ENCODE results near the gene RPS19.
"Not testable (repeated sequence)": the region's sequence is repeated elsewhere in the genome, so short reads cannot be mapped to it uniquely, and the experiment has no call there.

Gene RPS19

GRCh38 chr19:41869374-41869955 lies 9.4 kb downstream of the RPS19 start:
- H3K79me2 ChIP-seq (ENCODE audit: control insufficient read depth, insufficient read depth, low read length, unreplicated experiment), result peaks cover 22% of the 10 kb centered on the region
- H3K27ac ChIP-seq (ENCODE audit: low read depth, low read length), result no peak overlapping the region
- H3K27me3 ChIP-seq (ENCODE audit: insufficient read depth, low read length), result no peaks in the 10 kb centered on the region
- H2AFZ ChIP-seq (ENCODE audit: low read length, unreplicated experiment), result no peak overlapping the region
- H3K4me1 ChIP-seq (ENCODE audit: control insufficient read depth, insufficient read depth, low read length, unreplicated experiment), result no peaks in the 10 kb centered on the region
- peaks cover 9% of the 10 kb centered on the region for H3K36me3 ChIP-seq (ENCODE audit: insufficient read depth, low read length)
- H3K4me3 ChIP-seq (ENCODE audit: low read depth, low read length), result no peak overlapping the region

DNA sequence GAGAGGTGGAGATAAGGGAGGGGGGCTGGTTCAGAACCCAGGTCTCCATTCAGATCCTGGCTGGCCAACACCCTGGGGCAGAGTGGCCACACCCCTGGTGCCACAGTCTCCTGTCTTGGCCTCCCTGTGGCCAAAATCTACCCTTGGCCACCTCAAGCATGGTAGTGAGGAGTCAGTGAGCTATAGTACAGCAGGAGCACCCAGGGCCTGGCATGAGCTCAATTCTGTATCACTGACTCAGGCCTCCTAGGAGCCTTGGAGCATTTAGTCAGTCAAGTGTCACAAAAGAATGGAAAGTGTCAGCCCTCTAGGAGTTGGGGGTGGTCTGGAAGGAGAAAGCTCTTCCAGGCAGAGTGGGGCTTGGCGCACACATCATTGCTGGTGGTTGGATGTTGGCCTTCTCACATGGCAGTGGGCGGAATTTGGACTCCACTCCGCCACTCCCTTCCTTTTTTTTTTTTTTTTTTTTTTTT lies 10.4 kb downstream of the RPS19 start:
- H3K27me3 ChIP-seq (ENCODE audit: insufficient read depth, low read length), result no peaks in the 10 kb centered on the region
- no peak overlapping the region for H3K4me3 ChIP-seq (ENCODE audit: low read depth, low read length)
- H3K36me3 ChIP-seq (ENCODE audit: insufficient read depth, low read length), result peaks cover 4% of the 10 kb centered on the region; the same call in 1 of the 2 replicates
- H2AFZ ChIP-seq (ENCODE audit: low read length, unreplicated experiment), result no peak overlapping the region
- peaks cover 13% of the 10 kb centered on the region for H3K79me2 ChIP-seq (ENCODE audit: control insufficient read depth, insufficient read depth, low read length, unreplicated experiment)
- H3K27ac ChIP-seq (ENCODE audit: low read depth, low read length), result no peak overlapping the region
- H3K4me1 ChIP-seq (ENCODE audit: control insufficient read depth, insufficient read depth, low read length, unreplicated experiment), result no peaks in the 10 kb centered on the region

- no peaks in the 10 kb centered on the region for H3K4me1 ChIP-seq (ENCODE audit: control insufficient read depth, insufficient read depth, low read length, unreplicated experiment)
- no peak overlapping the region for H3K4me3 ChIP-seq (ENCODE audit: low read depth, low read length)
- H3K27ac ChIP-seq (ENCODE audit: low read depth, low read length), result no peak overlapping the region
- H3K36me3 ChIP-seq (ENCODE audit: insufficient read depth, low read length), result no peaks in the 10 kb centered on the region
- no peak overlapping the region for H2AFZ ChIP-seq (ENCODE audit: low read length, unreplicated experiment)
- H3K79me2 ChIP-seq (ENCODE audit: control insufficient read depth, insufficient read depth, low read length, unreplicated experiment), result peaks cover 7% of the 10 kb centered on the region
- no peaks in the 10 kb centered on the region for H3K27me3 ChIP-seq (ENCODE audit: insufficient read depth, low read length)
Observed at GRCh38 chr19:41871573-41872383, 11.7 kb downstream of the RPS19 start.

- no peaks in the 10 kb centered on the region for H3K27me3 ChIP-seq (ENCODE audit: insufficient read depth, low read length)
- no peak overlapping the region for H3K27ac ChIP-seq (ENCODE audit: low read depth, low read length)
- H3K4me3 ChIP-seq (ENCODE audit: low read depth, low read length), result no peak overlapping the region
- H3K4me1 ChIP-seq (ENCODE audit: control insufficient read depth, insufficient read depth, low read length, unreplicated experiment), result no peaks in the 10 kb centered on the region
- H3K79me2 ChIP-seq (ENCODE audit: control insufficient read depth, insufficient read depth, low read length, unreplicated experiment), result peaks cover 7% of the 10 kb centered on the region
- H3K36me3 ChIP-seq (ENCODE audit: insufficient read depth, low read length), result no peaks in the 10 kb centered on the region
- no peak overlapping the region for H2AFZ ChIP-seq (ENCODE audit: low read length, unreplicated experiment)
Observed at GRCh38 chr19:41872384-41872774, 12.3 kb downstream of the RPS19 start.

- Histone ChIP-seq H3K36me3 (ENCODE audit: insufficient read depth, low read length) (no peaks in the 10 kb centered on the region), H3K27ac (ENCODE audit: low read depth, low read length) (no peak overlapping the region), H3K79me2 (ENCODE audit: control insufficient read depth, insufficient read depth, low read length, unreplicated experiment) (peaks cover 3% of the 10 kb centered on the region), H3K27me3 (ENCODE audit: insufficient read depth, low read length) (no peaks in the 10 kb centered on the region), H3K4me3 (ENCODE audit: low read depth, low read length) (no peak overlapping the region), H2AFZ (ENCODE audit: low read length, unreplicated experiment) (no peak overlapping the region), H3K4me1 (ENCODE audit: control insufficient read depth, insufficient read depth, low read length, unreplicated experiment) (no peaks in the 10 kb centered on the region)
Observed at GRCh38 chr19:41872775-41873647, 13.0 kb downstream of the RPS19 start.

GRCh38 chr19:41875973-41876372 lies 15.9 kb downstream of the RPS19 start:
- H3K27ac ChIP-seq (ENCODE audit: low read depth, low read length); H2AFZ ChIP-seq (ENCODE audit: low read length, unreplicated experiment); H3K79me2 ChIP-seq (ENCODE audit: control insufficient read depth, insufficient read depth, low read length, unreplicated experiment); H3K36me3 ChIP-seq (ENCODE audit: insufficient read depth, low read length); H3K4me1 ChIP-seq (ENCODE audit: control insufficient read depth, insufficient read depth, low read length, unreplicated experiment); H3K27me3 ChIP-seq (ENCODE audit: insufficient read depth, low read length); H3K4me3 ChIP-seq (ENCODE audit: low read depth, low read length): not testable (repeated sequence)

GRCh38 chr19:41876847-41877832 lies 17.1 kb downstream of the RPS19 start, which contains the start of gene CD79A:
Gene CD79A (plus strand): TSS chr19:41877279. CDS start chr19:41877305, 26 bp downstream.
- H3K27ac ChIP-seq (ENCODE audit: low read depth, low read length), result no peak within 1 kb of the TSS
- no peaks in the 10 kb centered on the region for H3K79me2 ChIP-seq (ENCODE audit: control insufficient read depth, insufficient read depth, low read length, unreplicated experiment)
- H3K4me3 ChIP-seq (ENCODE audit: low read depth, low read length), result no peak within 1 kb of the TSS
- H3K27me3 ChIP-seq (ENCODE audit: insufficient read depth, low read length), result no peaks in the 10 kb centered on the region
- H3K36me3 ChIP-seq (ENCODE audit: insufficient read depth, low read length), result no peaks in the 10 kb centered on the region
- no peak within 1 kb of the TSS for H2AFZ ChIP-seq (ENCODE audit: low read length, unreplicated experiment)
- H3K4me1 ChIP-seq (ENCODE audit: control insufficient read depth, insufficient read depth, low read length, unreplicated experiment), result no peaks in the 10 kb centered on the region

DNA sequence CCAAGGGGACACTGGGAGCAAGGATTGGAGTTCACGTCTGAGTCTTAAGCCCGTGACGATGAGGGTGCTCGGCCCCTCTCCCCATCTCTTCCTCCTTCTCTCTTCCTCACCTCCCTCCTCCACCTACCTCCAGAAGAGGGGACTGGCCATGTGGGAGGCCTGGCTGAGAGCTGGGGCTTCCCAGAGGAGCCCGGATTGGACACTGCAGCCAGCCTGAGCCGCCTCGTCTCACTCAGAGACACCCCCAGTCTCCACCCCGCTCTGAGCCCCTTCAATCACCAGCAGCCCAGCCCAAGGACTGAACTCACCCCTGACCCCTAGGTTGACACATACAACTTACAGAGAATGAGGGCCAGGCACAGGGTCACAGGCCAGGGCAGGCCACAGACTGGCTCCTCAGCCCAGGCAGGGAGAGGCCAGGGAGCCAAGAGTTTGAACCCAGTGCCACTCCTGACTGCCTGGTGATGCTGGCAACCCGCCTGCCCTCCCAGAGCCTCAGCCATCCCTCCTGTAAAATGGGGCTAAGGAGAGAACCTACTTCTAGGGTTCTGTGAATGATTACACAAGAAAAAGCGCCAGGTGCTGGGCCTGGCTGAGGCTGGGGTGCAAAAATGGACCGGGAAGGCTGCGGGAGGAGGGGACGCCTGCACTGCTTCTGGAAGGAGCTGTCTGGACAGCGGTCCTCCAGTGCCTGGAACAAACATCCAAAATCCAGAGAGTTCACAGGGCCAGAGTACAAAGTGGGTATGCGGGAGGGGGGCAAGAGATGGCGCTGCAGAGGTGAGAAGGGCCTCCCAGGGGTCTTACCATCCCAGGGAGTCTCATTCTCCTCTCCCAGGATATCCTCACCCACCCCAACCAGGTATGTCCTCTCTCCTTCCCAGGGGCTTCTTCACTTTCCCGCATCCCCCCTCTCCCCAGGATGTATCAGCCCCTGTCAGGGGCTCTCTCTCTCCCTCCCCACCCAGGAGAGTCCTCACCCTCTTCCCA lies 18.2 kb downstream of the RPS19 start:
- Histone ChIP-seq H3K36me3 (ENCODE audit: insufficient read depth, low read length) (no peaks in the 10 kb centered on the region), H3K27ac (ENCODE audit: low read depth, low read length) (no peak overlapping the region), H2AFZ (ENCODE audit: low read length, unreplicated experiment) (no peak overlapping the region), H3K4me1 (ENCODE audit: control insufficient read depth, insufficient read depth, low read length, unreplicated experiment) (no peaks in the 10 kb centered on the region), H3K27me3 (ENCODE audit: insufficient read depth, low read length) (no peaks in the 10 kb centered on the region), H3K4me3 (ENCODE audit: low read depth, low read length) (no peak overlapping the region), H3K79me2 (ENCODE audit: control insufficient read depth, insufficient read depth, low read length, unreplicated experiment) (no peaks in the 10 kb centered on the region)

DNA sequence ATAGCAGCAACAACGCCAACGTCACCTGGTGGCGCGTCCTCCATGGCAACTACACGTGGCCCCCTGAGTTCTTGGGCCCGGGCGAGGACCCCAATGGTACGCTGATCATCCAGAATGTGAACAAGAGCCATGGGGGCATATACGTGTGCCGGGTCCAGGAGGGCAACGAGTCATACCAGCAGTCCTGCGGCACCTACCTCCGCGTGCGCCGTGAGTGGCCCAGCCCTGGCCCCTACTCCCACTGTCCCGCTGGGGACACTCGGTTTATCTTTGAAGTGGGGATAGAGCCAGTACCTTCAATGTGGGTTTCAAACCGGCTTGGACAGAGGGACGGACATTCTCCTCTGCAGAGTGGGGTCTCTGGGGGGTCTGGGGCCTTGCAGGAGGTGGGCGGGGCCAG lies 19.0 kb downstream of the RPS19 start:
- Histone ChIP-seq H2AFZ (ENCODE audit: low read length, unreplicated experiment) (no peak overlapping the region), H3K36me3 (ENCODE audit: insufficient read depth, low read length) (no peaks in the 10 kb centered on the region), H3K4me1 (ENCODE audit: control insufficient read depth, insufficient read depth, low read length, unreplicated experiment) (no peaks in the 10 kb centered on the region), H3K27ac (ENCODE audit: low read depth, low read length) (no peak overlapping the region), H3K27me3 (ENCODE audit: insufficient read depth, low read length) (no peaks in the 10 kb centered on the region), H3K79me2 (ENCODE audit: control insufficient read depth, insufficient read depth, low read length, unreplicated experiment) (no peaks in the 10 kb centered on the region), H3K4me3 (ENCODE audit: low read depth, low read length) (no peak overlapping the region)
